Activated CD8-positive, alpha-beta T cell treated with anti-CD3 and anti-CD28 coated beads for 36 hours (primary cell): Measurements from ENCODE around the gene CFAP57. TPM values are rescaled to one million over a fixed set of nuclear protein-coding genes. Genes with fewer than 3 reads are reported as not detected.

ENCODE experiments used
- ATAC-seq: fragments of 200-7000 bp; cut with Tn5 transposase; one replicate; pipeline ENCODE4 v1.10.0; 2021; ENCODE audit warnings: mild to moderate bottlenecking, moderate library complexity
- CTCF ChIA-PET: fragments of 350-600 bp; sonication (Branson Sonifier 250); formaldehyde crosslinking; loops from one replicate; lab custom pipeline; 2021; ENCODE audit warnings: antibody characterized with exemption; lab: Charles Lee
- POLR2A ChIA-PET: fragments of 350-600 bp; sonication (Branson Sonifier 250); formaldehyde crosslinking; loops from one replicate; lab custom pipeline; 2021; ENCODE audit warnings: antibody characterized with exemption; lab: Charles Lee
- DNase-seq: peaks from one replicate; pipeline ENCODE4 v3.0.0-alpha.2; 2020
- H3K27ac Mint-ChIP-seq: one replicate; pipeline ENCODE4 v1.8.0; 2021; ENCODE audit warnings: mild to moderate bottlenecking, mixed read lengths
- H3K27me3 Mint-ChIP-seq: one replicate; pipeline ENCODE4 v1.8.0; 2021; ENCODE audit warnings: mixed read lengths
- H3K36me3 Mint-ChIP-seq: one replicate; pipeline ENCODE4 v1.8.0; 2021; ENCODE audit warnings: low read depth, mixed read lengths
- H3K4me1 Mint-ChIP-seq: one replicate; pipeline ENCODE4 v1.8.0; 2021; ENCODE audit warnings: low read depth, mixed read lengths
- H3K4me3 Mint-ChIP-seq: one replicate; pipeline ENCODE4 v1.8.0; 2021; ENCODE audit warnings: mild to moderate bottlenecking, moderate library complexity, mixed read lengths
- H3K9me3 Mint-ChIP-seq: one replicate; pipeline ENCODE4 v1.8.0; 2021; ENCODE audit warnings: mixed read lengths
- CTCF ChIP-seq: fragments of 200-600 bp; IDR thresholded peaks from one replicate; pipeline ENCODE4 v1.8.0; 2022; ENCODE audit warnings: antibody characterized with exemption, mild to moderate bottlenecking
- intact Hi-C: fragments of 100-400 bp; cut with micrococcal nuclease; formaldehyde crosslinking; loops from one replicate; pipeline ENCODE4 v1.10.0; 2022
- total RNA-seq, 2 experiments: library from RNA; stranded (reverse); gene quantifications; one replicate each; pipeline ENCODE4 v1.2.3, GENCODE V29; 2021

The CFAP57 gene
- total RNA-seq, 2 experiments from 2014 or later = 0.18 to 0.23 TPM

- Mint-ChIP-seq H3K27me3 (no peaks in the 10 kb centered on the region), H3K36me3 (no peaks in the 10 kb centered on the region), H3K9me3 (no peaks in the 10 kb centered on the region), H3K4me1 (peaks cover 5% of the 10 kb centered on the region), H3K4me3 (no peak overlapping the region), H3K27ac (no peak overlapping the region)
- no peak for TF ChIP-seq CTCF
- DNase-seq (no peak), ATAC-seq (no peak)
- ChIA-PET CTCF (interaction anchor here (3.0 kb wide), 1 partner anchor 193 kb away, joined by 7 read pairs; no protein-coding TSS in a partner anchor), POLR2A (no interaction called here)
- intact Hi-C loops = no loop called here
These were observed 49.7 kb downstream of the CFAP57 start for GRCh38 chr1:43221797-43222196.

GRCh38 chr1:43222879-43223278, 50.7 kb downstream of the CFAP57 start:
- Mint-ChIP-seq H3K4me1 (peaks cover 5% of the 10 kb centered on the region), H3K27me3 (no peaks in the 10 kb centered on the region), H3K9me3 (no peaks in the 10 kb centered on the region), H3K4me3 (no peak overlapping the region), H3K36me3 (no peaks in the 10 kb centered on the region), H3K27ac (no peak overlapping the region)
- ATAC-seq (no peak), DNase-seq (no peak)
- ChIA-PET CTCF (interaction anchor here (1.2 to 3.0 kb wide), 2 partner anchors 10 to 192 kb away, joined by 4 to 7 read pairs; no protein-coding TSS in a partner anchor), POLR2A (no interaction called here)
- TF ChIP-seq CTCF = no peak
- intact Hi-C loops = no loop called here

- no peak for DNase-seq
- no peak overlapping the region for H3K4me3 Mint-ChIP-seq
- ATAC-seq = no peak
- no peaks in the 10 kb centered on the region for H3K9me3 Mint-ChIP-seq
- no peaks in the 10 kb centered on the region for H3K27me3 Mint-ChIP-seq
- TF ChIP-seq CTCF = no peak
- peaks cover 5% of the 10 kb centered on the region for H3K4me1 Mint-ChIP-seq
- H3K27ac Mint-ChIP-seq = no peak overlapping the region
- ChIA-PET CTCF (interaction anchor here (1.2 to 2.4 kb wide), 3 partner anchors 133 to 190 kb away, joined by 3 to 73 read pairs (median 13); partner anchors contain the start of gene CDC20), POLR2A (no interaction called here)
- intact Hi-C loops = no loop called here
- H3K36me3 Mint-ChIP-seq = no peaks in the 10 kb centered on the region
These were observed 53.0 kb downstream of the CFAP57 start for GRCh38 chr1:43225168-43225567.

- POLR2A ChIA-PET = interaction anchor here (0.9 to 1.1 kb wide), 3 partner anchors 56 to 184 kb away, joined by 3 to 5 read pairs (median 3); partner anchors contain the start of genes CFAP57, EBNA1BP2 and ELOVL1
These were observed 55.1 kb downstream of the CFAP57 start for GRCh38 chr1:43227143-43227764.

More at GRCh38 chr1:43227143-43227764, 55.1 kb downstream of the CFAP57 start:
- ATAC-seq (peak; percentile 93), DNase-seq (peak; percentile 93)
- Mint-ChIP-seq H3K4me3 (no peak overlapping the region), H3K4me1 (no peaks in the 10 kb centered on the region), H3K9me3 (no peaks in the 10 kb centered on the region), H3K36me3 (no peaks in the 10 kb centered on the region), H3K27ac (no peak overlapping the region), H3K27me3 (no peaks in the 10 kb centered on the region)
- CTCF ChIA-PET = interaction anchor here (0.6 to 2.4 kb wide), 36 partner anchors 8 to 708 kb away, joined by 3 to 73 read pairs (median 4); partner anchors contain the start of genes CDC20, ELOVL1, HYI and MED8
- intact Hi-C loops = loop anchor here (1.0 kb wide), 1 partner anchor 187 kb away; no protein-coding TSS in a partner anchor
- TF ChIP-seq CTCF = peak; percentile 83
